AG04450 (cell line): ENCODE results near the gene LOXL3. TPM values are rescaled to one million over a fixed set of nuclear protein-coding genes. Genes with fewer than 3 reads are reported as not detected.

Source experiments
- CTCF ChIA-PET: fragments of 300-600, 350-600 bp; formaldehyde crosslinking; extraction: SDS; loops from one replicate; lab custom pipeline; 2022; ENCODE audit warnings: antibody characterized with exemption, inconsistent platforms; lab: Charles Lee
- POLR2A ChIA-PET: fragments of 350-600 bp; formaldehyde crosslinking; extraction: SDS; loops from one replicate; lab custom pipeline; 2021; ENCODE audit warnings: antibody characterized with exemption, inconsistent platforms; lab: Yijun Ruan, JAX
- DNase-seq: peaks from one replicate; pipeline ENCODE4 v3.0.0-alpha.2; 2011; ENCODE audit warnings: low read depth, low spot score
- H3K27ac ChIP-seq: one replicate; pipeline ENCODE4 v1.5.1; 2012; ENCODE audit warnings: low read depth, low read length, control low read depth
- H3K27me3 ChIP-seq: one replicate; pipeline ENCODE4 v1.6.0; 2012; ENCODE audit warnings: low read length; ENCODE audit not compliant: control insufficient read depth, insufficient read depth
- H3K4me3 ChIP-seq: 2 replicates; pipeline ENCODE4 v1.5.1; 2011; ENCODE audit warnings: mild to moderate bottlenecking, low read depth, low read length, control low read depth
- H3K9me3 ChIP-seq: 2 replicates; pipeline ENCODE4 v1.5.1; 2012; ENCODE audit warnings: low read length; ENCODE audit not compliant: control insufficient read depth, insufficient read depth
- CTCF ChIP-seq: IDR thresholded peaks from 2 replicates; pipeline ENCODE4 v1.5.1; 2011; ENCODE audit warnings: low read depth, low read length, control low read depth, inconsistent platforms
- polyA plus RNA-seq: library from polyadenylated mRNA; depleted of rRNA; stranded (reverse); fragments of >200 nt; gene quantifications from 2 replicates; pipeline ENCODE4 v1.2.3, GENCODE V29; 2011

LOXL3 gene
- polyA plus RNA-seq, 1 experiment, result 41.1 TPM

GRCh38 chr2:74498500-74499266 lies 55.1 kb downstream of the LOXL3 start:
- Histone ChIP-seq H3K9me3 (no peaks in the 10 kb centered on the region; the same call in 1 of the 2 replicates), H3K27ac (no peak overlapping the region), H3K4me3 (peak overlapping the region; percentile 48), H3K27me3 (peaks cover 40% of the 10 kb centered on the region)
- no peak for DNase-seq
- no peak for TF ChIP-seq CTCF
- ChIA-PET POLR2A (interaction anchor here (1.1 kb wide), 1 partner anchor 31 kb away, joined by 4 read pairs; the partner anchor contains the start of genes AUP1 and HTRA2), CTCF (interaction anchor here (1.7 kb wide), 1 partner anchor 90 kb away, joined by 7 read pairs; no protein-coding TSS in a partner anchor)

GRCh38 chr2:74497777-74498499 lies 55.8 kb downstream of the LOXL3 start:
- CTCF ChIA-PET, result interaction anchor here (2.2 kb wide), 1 partner anchor 15 kb away, joined by 7 read pairs; the partner anchor contains the start of genes CCDC142 and TTC31
- no peak for DNase-seq
- H3K4me3 ChIP-seq, result peak overlapping the region; percentile 45
- H3K9me3 ChIP-seq, result no peaks in the 10 kb centered on the region; the same call in 1 of the 2 replicates
- H3K27ac ChIP-seq, result no peak overlapping the region
- no peak for TF ChIP-seq CTCF
- POLR2A ChIA-PET, result no interaction called here
- peaks cover 40% of the 10 kb centered on the region for H3K27me3 ChIP-seq

GRCh38 chr2:74496997-74497776 lies 56.6 kb downstream of the LOXL3 start:
- no peak overlapping the region for H3K4me3 ChIP-seq
- no peak for DNase-seq
- no peak overlapping the region for H3K27ac ChIP-seq
- H3K9me3 ChIP-seq, result no peaks in the 10 kb centered on the region; the same call in 1 of the 2 replicates
- peaks cover 36% of the 10 kb centered on the region for H3K27me3 ChIP-seq
- CTCF ChIA-PET, result interaction anchor here (2.2 kb wide), 1 partner anchor 14 kb away, joined by 7 read pairs; the partner anchor contains the start of genes CCDC142 and TTC31
- TF ChIP-seq CTCF, result no peak
- POLR2A ChIA-PET, result no interaction called here

- CTCF ChIA-PET, result no interaction called here
- H3K27me3 ChIP-seq, result peaks cover 27% of the 10 kb centered on the region
- H3K27ac ChIP-seq, result no peak overlapping the region
- no peaks in the 10 kb centered on the region; the same call in 1 of the 2 replicates for H3K9me3 ChIP-seq
- POLR2A ChIA-PET, result interaction anchor here (0.6 kb wide), 1 partner anchor 89 kb away, joined by 4 read pairs; no protein-coding TSS in a partner anchor
- DNase-seq, result no peak
- TF ChIP-seq CTCF, result no peak
- H3K4me3 ChIP-seq, result no peak overlapping the region
Measured at GRCh38 chr2:74495440-74495839, 58.3 kb downstream of the LOXL3 start.
